CD14-positive monocyte (primary cell): Measurements from ENCODE around the gene RARB. TPM values are rescaled to one million over a fixed set of nuclear protein-coding genes. Genes with fewer than 3 reads are reported as not detected.

Experiments
- DNase-seq, 3 donors: peaks; one replicate each; pipeline ENCODE4 v3.0.0-alpha.2; 2011 to 2022
- H2AFZ ChIP-seq: 2 replicates; pipeline ENCODE4 v1.6.0; 2012; ENCODE audit warnings: mild to moderate bottlenecking, low read depth, low read length, inconsistent platforms; ENCODE audit not compliant: insufficient read depth, poor library complexity, severe bottlenecking
- H3K27ac ChIP-seq, 2 donors: 1 replicate in 1 of 2; 2 replicates in 1 of 2; pipeline ENCODE4 v1.5.1; 2012 to 2013; ENCODE audit warnings: low read length in 2 of 2, control low read depth in 1 of 2, inconsistent platforms in 1 of 2, low read depth in 1 of 2, mild to moderate bottlenecking in 1 of 2
- H3K27me3 ChIP-seq, 2 donors: one replicate each; pipeline versions ENCODE4 v1.6.0 to v1.6.1; 2011 to 2013; ENCODE audit warnings: low read length in 2 of 2; ENCODE audit not compliant: control insufficient read depth in 2 of 2, insufficient read depth in 2 of 2
- H3K36me3 ChIP-seq, 2 donors: replicated peaks in 1 of 2; 1 replicate in 1 of 2; 2 replicates in 1 of 2; pipeline versions ENCODE4 v1.5.1 to v1.6.1; 2012 to 2013; ENCODE audit warnings: low read length in 2 of 2, control low read depth in 1 of 2, inconsistent platforms in 1 of 2, mild to moderate bottlenecking in 1 of 2; ENCODE audit not compliant: insufficient read depth in 2 of 2, control insufficient read depth in 1 of 2
- H3K4me1 ChIP-seq, 2 donors: 1 replicate in 1 of 2; 2 replicates in 1 of 2; pipeline versions ENCODE4 v1.5.1 to v1.6.1; 2012 to 2013; ENCODE audit warnings: low read length in 2 of 2, control low read depth in 1 of 2, inconsistent platforms in 1 of 2, mild to moderate bottlenecking in 1 of 2, moderate library complexity in 1 of 2; ENCODE audit not compliant: insufficient read depth in 2 of 2, control insufficient read depth in 1 of 2
- H3K4me2 ChIP-seq: replicated peaks from 2 replicates; pipeline ENCODE3; 2012; ENCODE audit warnings: low read length, moderate library complexity, mild to moderate bottlenecking; ENCODE audit not compliant: poor library complexity, severe bottlenecking; ENCODE audit errors: extremely low read depth
- H3K4me3 ChIP-seq, 3 experiments: fragments of 200-600 bp in 1 of 3; sonication (generic) in 1 of 3; replicated peaks in 1 of 3; 1 replicate in 2 of 3; 2 replicates in 1 of 3; pipeline ENCODE4 v1.5.1; 2011 to 2013; ENCODE audit warnings: low read length in 3 of 3, mild to moderate bottlenecking in 3 of 3, control low read depth in 2 of 3, low read depth in 2 of 3, inconsistent platforms in 1 of 3, moderate library complexity in 1 of 3
- H3K79me2 ChIP-seq: 2 replicates; pipeline ENCODE4 v1.6.0; 2012; ENCODE audit warnings: mild to moderate bottlenecking, control low read depth, inconsistent platforms, low read length, moderate library complexity; ENCODE audit not compliant: insufficient read depth
- H3K9ac ChIP-seq: 2 replicates; pipeline ENCODE4 v1.6.0; 2017; ENCODE audit warnings: low read length, mild to moderate bottlenecking; ENCODE audit not compliant: insufficient read depth, poor library complexity, severe bottlenecking
- H3K9me3 ChIP-seq, 2 donors: replicated peaks in 1 of 2; 1 replicate in 1 of 2; 2 replicates in 1 of 2; pipeline versions ENCODE4 v1.5.1 to v1.6.1; 2012 to 2013; ENCODE audit warnings: low read length in 2 of 2, control low read depth in 1 of 2; ENCODE audit not compliant: control insufficient read depth in 1 of 2, insufficient read depth in 1 of 2
- H4K20me1 ChIP-seq: 2 replicates; pipeline ENCODE4 v1.6.0; 2012; ENCODE audit warnings: mild to moderate bottlenecking, low read length, control low read depth, moderate library complexity; ENCODE audit not compliant: insufficient read depth
- H3K27ac Mint-ChIP-seq, 7 donors: one replicate each; pipeline ENCODE4 v1.8.0; 2020; ENCODE audit warnings: mild to moderate bottlenecking in 7 of 7, mixed read lengths in 7 of 7, moderate library complexity in 6 of 7, inconsistent platforms in 2 of 7
- H3K27me3 Mint-ChIP-seq, 3 donors: one replicate each; pipeline ENCODE4 v1.8.0; 2021 to 2022; ENCODE audit warnings: low read depth in 3 of 3, mild to moderate bottlenecking in 3 of 3, mixed read lengths in 3 of 3, moderate library complexity in 3 of 3, inconsistent platforms in 1 of 3
- H3K36me3 Mint-ChIP-seq, 2 donors: one replicate each; pipeline ENCODE4 v1.8.0; 2020; ENCODE audit warnings: mixed read lengths in 2 of 2, inconsistent platforms in 1 of 2, mild to moderate bottlenecking in 1 of 2
- H3K4me1 Mint-ChIP-seq: one replicate; pipeline ENCODE4 v1.8.0; 2020; ENCODE audit warnings: mild to moderate bottlenecking, mixed read lengths
- H3K4me3 Mint-ChIP-seq, 2 donors: one replicate each; pipeline ENCODE4 v1.8.0; 2020; ENCODE audit warnings: mild to moderate bottlenecking in 2 of 2, mixed read lengths in 2 of 2, moderate library complexity in 1 of 2
- H3K9me3 Mint-ChIP-seq, 7 donors: one replicate each; pipeline ENCODE4 v1.8.0; 2020 to 2022; ENCODE audit warnings: mixed read lengths in 7 of 7, mild to moderate bottlenecking in 6 of 7, moderate library complexity in 6 of 7, inconsistent platforms in 2 of 7
- CTCF ChIP-seq: fragments of 200-600 bp; IDR thresholded peaks from one replicate; pipeline ENCODE4 v1.8.0; 2022; ENCODE audit warnings: antibody characterized with exemption, mild to moderate bottlenecking
- WGBS: methylation state at CpG from one replicate; pipeline ENCODE4 v1.1.5; 2013; ENCODE audit warnings: missing lambda C conversion rate; ENCODE audit not compliant: insufficient coverage; 5-methylcytosine and 5-hydroxymethylcytosine counted together
- intact Hi-C, 2 donors: fragments of 100-400 bp; cut with micrococcal nuclease; formaldehyde crosslinking; loops; one replicate each; pipeline versions ENCODE4 v1.15.0 to v1.15.1; 2023
- polyA plus RNA-seq, 3 donors: library from polyadenylated mRNA; depleted of rRNA in 1 of 3; unstranded in 2 of 3; stranded (reverse) in 1 of 3; fragments of 300-500 nt in 2 of 3; fragments of >200 nt in 1 of 3; fragmentation: Illumina TruSeq in 2 of 3; gene quantifications; 1 replicate in 2 of 3; 2 replicates in 1 of 3; pipeline ENCODE4 v1.2.3, GENCODE V29; 2012 to 2021

Gene RARB
- polyA plus RNA-seq, 3 donors = not detected

GRCh38 chr3:25573386-25574171 is 145.5 kb downstream of the RARB start:
- Mint-ChIP-seq H3K27ac (no peak overlapping the region), H3K9me3 (no peaks in the 10 kb centered on the region), H3K4me3 (no peak overlapping the region), H3K36me3 (no peaks in the 10 kb centered on the region), H3K4me1 (no peaks in the 10 kb centered on the region), H3K27me3 (peaks cover 1 to 6% (median 5%) of the 10 kb centered on the region in 3 donors)
- no peaks in the 10 kb centered on the region for H3K36me3 ChIP-seq
- no peaks in the 10 kb centered on the region for H3K79me2 ChIP-seq
- no peaks in the 10 kb centered on the region for H4K20me1 ChIP-seq
- no peak for DNase-seq
- no peaks in the 10 kb centered on the region for H3K4me1 ChIP-seq
- no peak overlapping the region for H3K27ac ChIP-seq
- H3K9me3 ChIP-seq = no peaks in the 10 kb centered on the region
- H3K4me2 ChIP-seq = no peak overlapping the region
- no peak overlapping the region for H3K9ac ChIP-seq
- 100% methylated on average over 10 of the region's 19 CpGs for WGBS
- H3K4me3 ChIP-seq = no peak overlapping the region
- H2AFZ ChIP-seq = no peak overlapping the region
- intact Hi-C loops = no loop called here
- TF ChIP-seq CTCF = no peak
- no peaks in the 10 kb centered on the region for H3K27me3 ChIP-seq

- Histone ChIP-seq H4K20me1 (no peaks in the 10 kb centered on the region), H3K27me3 (no peaks in the 10 kb centered on the region), H3K4me2 (no peak overlapping the region), H3K79me2 (no peaks in the 10 kb centered on the region), H3K9me3 (no peaks in the 10 kb centered on the region), H3K36me3 (no peaks in the 10 kb centered on the region), H3K27ac (no peak overlapping the region), H3K9ac (no peak overlapping the region), H3K4me1 (no peaks in the 10 kb centered on the region), H2AFZ (no peak overlapping the region), H3K4me3 (no peak overlapping the region)
- Mint-ChIP-seq H3K36me3 (no peaks in the 10 kb centered on the region), H3K4me1 (no peaks in the 10 kb centered on the region), H3K9me3 (no peaks in the 10 kb centered on the region), H3K27ac (peak overlapping the region in 2 of 7 donors; percentile 40 to 52), H3K4me3 (no peak overlapping the region), H3K27me3 (peaks cover 1 to 6% (median 5%) of the 10 kb centered on the region in 3 donors)
- DNase-seq = no peak
- no peak for TF ChIP-seq CTCF
- WGBS = 94% methylated on average over 3 of the region's 16 CpGs
- intact Hi-C loops = no loop called here
These were observed 146.2 kb downstream of the RARB start for GRCh38 chr3:25574172-25574765.
